Liver (tissue), 9 donors: ENCODE measurements around the gene GNB1. TPM values are rescaled to one million over a fixed set of nuclear protein-coding genes. Genes with fewer than 3 reads are reported as not detected.

ENCODE experiments used
- DNase-seq: peaks from one replicate; pipeline ENCODE4 v3.0.0-alpha.2; 2017; ENCODE audit warnings: low spot score
- H3K27ac ChIP-seq, 2 donors: one replicate each; pipeline ENCODE4 v1.7.0; 2013; ENCODE audit warnings: inconsistent platforms in 2 of 2, low read length in 2 of 2, control low read depth in 1 of 2, low read depth in 1 of 2, mild to moderate bottlenecking in 1 of 2
- H3K27me3 ChIP-seq, 4 donors: one replicate each; pipeline versions ENCODE4 v1.6.1 to v1.7.0; 2013; ENCODE audit warnings: low read length in 3 of 4, inconsistent platforms in 1 of 4, mild to moderate bottlenecking in 1 of 4, moderate library complexity in 1 of 4; ENCODE audit not compliant: control insufficient read depth in 4 of 4, insufficient read depth in 4 of 4
- H3K36me3 ChIP-seq, 4 donors: one replicate each; pipeline versions ENCODE4 v1.6.1 to v1.7.0; 2013; ENCODE audit warnings: low read length in 3 of 4, mild to moderate bottlenecking in 3 of 4, low read depth in 1 of 4, moderate library complexity in 1 of 4; ENCODE audit not compliant: control insufficient read depth in 4 of 4, insufficient read depth in 3 of 4
- H3K4me1 ChIP-seq, 4 donors: one replicate each; pipeline versions ENCODE4 v1.6.1 to v1.7.0; 2013; ENCODE audit warnings: low read length in 3 of 4, mild to moderate bottlenecking in 3 of 4, moderate library complexity in 1 of 4; ENCODE audit not compliant: control insufficient read depth in 4 of 4, insufficient read depth in 4 of 4
- H3K4me3 ChIP-seq, 3 donors: one replicate each; pipeline versions ENCODE4 v1.6.1 to v1.7.0; 2013; ENCODE audit warnings: low read length in 3 of 3, control low read depth in 1 of 3, low read depth in 1 of 3, mild to moderate bottlenecking in 1 of 3
- H3K9ac ChIP-seq, 2 donors: one replicate each; pipeline ENCODE4 v1.7.0; 2013; ENCODE audit warnings: low read length in 2 of 2, mild to moderate bottlenecking in 2 of 2, moderate library complexity in 2 of 2, control low read depth in 1 of 2, low read depth in 1 of 2
- H3K9me3 ChIP-seq, 4 donors: one replicate each; pipeline versions ENCODE4 v1.6.1 to v1.7.0; 2013; ENCODE audit warnings: low read length in 3 of 4; ENCODE audit not compliant: control insufficient read depth in 4 of 4
- FOXA1 ChIP-seq: IDR thresholded peaks from 2 replicates; pipeline ENCODE4 v1.6.1; 2016; ENCODE audit warnings: antibody characterized with exemption
- FOXA2 ChIP-seq: IDR thresholded peaks from 2 replicates; pipeline ENCODE4 v1.6.1; 2016; ENCODE audit warnings: antibody characterized with exemption
- HNF4A ChIP-seq, 2 donors: conservative IDR thresholded peaks; 2 replicates each; pipeline ENCODE4 v1.6.1; 2016; ENCODE audit warnings: antibody characterized with exemption in 2 of 2, mild to moderate bottlenecking in 2 of 2
- HNF4G ChIP-seq: IDR thresholded peaks from 2 replicates; pipeline ENCODE4 v1.6.1; 2016; ENCODE audit warnings: antibody characterized with exemption
- JUND ChIP-seq, 2 donors: IDR thresholded peaks; 2 replicates each; pipeline ENCODE4 v1.6.1; 2016; ENCODE audit warnings: antibody characterized with exemption in 2 of 2
- NR2F2 ChIP-seq: IDR thresholded peaks from 2 replicates; pipeline ENCODE4 v1.6.1; 2016; ENCODE audit warnings: antibody characterized with exemption
- RAD21 ChIP-seq, 2 donors: IDR thresholded peaks; 2 replicates each; pipeline ENCODE4 v1.6.1; 2016; ENCODE audit warnings: antibody characterized with exemption in 2 of 2, mild to moderate bottlenecking in 2 of 2
- RXRA ChIP-seq, 2 donors: IDR thresholded peaks; 2 replicates each; pipeline ENCODE4 v1.6.1; 2017 to 2018; ENCODE audit warnings: antibody characterized with exemption in 2 of 2, mild to moderate bottlenecking in 1 of 2
- SP1 ChIP-seq: IDR thresholded peaks from 2 replicates; pipeline ENCODE4 v1.6.1; 2018; ENCODE audit warnings: antibody characterized with exemption, mild to moderate bottlenecking
- TAF1 ChIP-seq: conservative IDR thresholded peaks from 2 replicates; pipeline ENCODE4 v1.6.1; 2016; ENCODE audit warnings: antibody characterized with exemption, mild to moderate bottlenecking
- YY1 ChIP-seq: IDR thresholded peaks from 2 replicates; pipeline ENCODE4 v1.6.1; 2016; ENCODE audit warnings: antibody characterized with exemption, mild to moderate bottlenecking
- WGBS: extraction: QIAGEN DNeasy Blood & Tissue Kit; methylation state at CpG from one replicate; pipeline ENCODE4 v1.1.7; 2013; 5-methylcytosine and 5-hydroxymethylcytosine counted together
- polyA plus RNA-seq, 2 donors: library from polyadenylated mRNA; stranded (reverse) in 1 of 2; unstranded in 1 of 2; fragments of 200-250 nt in 1 of 2; fragments of >200 nt in 1 of 2; fragmentation: Nextera tagmentation in 1 of 2; extraction: Ambion mirVana in 1 of 2; gene quantifications; one replicate each; pipeline versions ENCODE4 v1.2.1 to v1.2.3, GENCODE V29; 2013 to 2015
- total RNA-seq, 2 donors: library from RNA; depleted of rRNA; stranded (reverse); fragments of >200 nt; gene quantifications; one replicate each; pipeline ENCODE4 v1.2.3, GENCODE V29; 2014
- TF ChIP-seq, protein P1 (sequence below): IDR thresholded peaks from 2 replicates; pipeline ENCODE4 v1.6.1; 2016; ENCODE audit warnings: antibody characterized with exemption
- TF ChIP-seq, protein P2 (sequence below): IDR thresholded peaks from 2 replicates; pipeline ENCODE4 v1.6.1; 2016; ENCODE audit warnings: antibody characterized with exemption, mild to moderate bottlenecking
- TF ChIP-seq, protein P3 (sequence below): IDR thresholded peaks from 2 replicates; pipeline ENCODE4 v1.6.1; 2016; ENCODE audit warnings: antibody characterized with exemption
- TF ChIP-seq, protein P4 (sequence below): IDR thresholded peaks from 2 replicates; pipeline ENCODE4 v1.6.1; 2016; ENCODE audit warnings: antibody characterized with exemption
- donor health status: healthy.
- donor health status: healthy.
- donor health status: healthy.
- donor health status: healthy.
- donor health status: healthy.

The GNB1 gene
- total and polyA plus RNA-seq, 4 donors = 22.3 to 68.5 (median 52.7) TPM

DNA sequence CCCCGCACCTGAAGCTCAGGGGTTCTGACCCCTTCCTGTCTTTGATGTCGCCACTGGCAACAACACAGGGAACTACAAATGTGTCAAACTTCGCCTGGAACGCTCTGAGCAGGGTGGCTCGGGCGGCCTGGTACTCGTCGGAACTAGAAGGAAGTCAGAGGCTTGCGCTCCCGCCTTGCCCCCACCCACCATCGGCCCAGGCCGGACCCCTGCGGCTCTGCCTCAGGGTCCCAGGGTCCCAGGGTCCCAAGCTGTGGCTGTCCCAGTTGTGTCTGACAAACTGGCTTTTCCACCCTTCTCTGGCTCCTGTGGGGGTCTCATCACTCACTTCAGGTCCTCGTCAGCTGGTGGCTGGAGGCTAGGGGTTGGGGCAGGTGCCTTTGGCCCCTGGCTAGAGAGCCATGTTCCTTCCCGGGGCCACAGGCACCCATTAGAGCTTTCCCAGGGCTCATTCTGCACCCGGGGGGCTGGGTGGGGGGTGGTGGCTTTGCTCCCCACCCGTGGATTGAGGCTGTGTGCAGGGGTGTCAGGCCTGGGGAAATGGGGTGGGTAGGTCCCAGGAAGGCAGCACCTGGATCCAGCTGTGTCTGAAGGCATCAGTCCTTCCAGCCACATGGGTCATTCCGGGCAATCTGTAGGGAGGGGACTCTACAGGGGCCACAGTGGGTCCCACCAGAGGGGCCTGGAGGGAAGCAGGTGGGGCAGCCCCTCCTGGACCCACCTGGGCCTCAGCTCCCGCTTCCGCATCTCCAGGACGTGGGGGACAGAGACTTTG is 36.2 kb upstream of the GNB1 start:
- no peak overlapping the region for H3K9ac ChIP-seq
- no peaks in the 10 kb centered on the region for H3K9me3 ChIP-seq
- H3K27me3 ChIP-seq = no peaks in the 10 kb centered on the region
- TF ChIP-seq YY1 (no peak), RAD21 (IDR thresholded peaks at IDR 0.05) (no peak), JUND (IDR thresholded peaks at IDR 0.05) (no peak)
- TF ChIP-seq, protein P1, sequence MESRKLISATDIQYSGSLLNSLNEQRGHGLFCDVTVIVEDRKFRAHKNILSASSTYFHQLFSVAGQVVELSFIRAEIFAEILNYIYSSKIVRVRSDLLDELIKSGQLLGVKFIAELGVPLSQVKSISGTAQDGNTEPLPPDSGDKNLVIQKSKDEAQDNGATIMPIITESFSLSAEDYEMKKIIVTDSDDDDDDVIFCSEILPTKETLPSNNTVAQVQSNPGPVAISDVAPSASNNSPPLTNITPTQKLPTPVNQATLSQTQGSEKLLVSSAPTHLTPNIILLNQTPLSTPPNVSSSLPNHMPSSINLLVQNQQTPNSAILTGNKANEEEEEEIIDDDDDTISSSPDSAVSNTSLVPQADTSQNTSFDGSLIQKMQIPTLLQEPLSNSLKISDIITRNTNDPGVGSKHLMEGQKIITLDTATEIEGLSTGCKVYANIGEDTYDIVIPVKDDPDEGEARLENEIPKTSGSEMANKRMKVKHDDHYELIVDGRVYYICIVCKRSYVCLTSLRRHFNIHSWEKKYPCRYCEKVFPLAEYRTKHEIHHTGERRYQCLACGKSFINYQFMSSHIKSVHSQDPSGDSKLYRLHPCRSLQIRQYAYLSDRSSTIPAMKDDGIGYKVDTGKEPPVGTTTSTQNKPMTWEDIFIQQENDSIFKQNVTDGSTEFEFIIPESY = no peak
- H3K4me3 ChIP-seq = no peak overlapping the region
- WGBS = 81% methylated on average over 21 of the region's 21 CpGs
- H3K27ac ChIP-seq = no peak overlapping the region
- peaks cover 15 to 25% (median 19%) of the 10 kb centered on the region in 4 donors for H3K4me1 ChIP-seq
- no peaks in the 10 kb centered on the region for H3K36me3 ChIP-seq
- no peak for DNase-seq

DNA sequence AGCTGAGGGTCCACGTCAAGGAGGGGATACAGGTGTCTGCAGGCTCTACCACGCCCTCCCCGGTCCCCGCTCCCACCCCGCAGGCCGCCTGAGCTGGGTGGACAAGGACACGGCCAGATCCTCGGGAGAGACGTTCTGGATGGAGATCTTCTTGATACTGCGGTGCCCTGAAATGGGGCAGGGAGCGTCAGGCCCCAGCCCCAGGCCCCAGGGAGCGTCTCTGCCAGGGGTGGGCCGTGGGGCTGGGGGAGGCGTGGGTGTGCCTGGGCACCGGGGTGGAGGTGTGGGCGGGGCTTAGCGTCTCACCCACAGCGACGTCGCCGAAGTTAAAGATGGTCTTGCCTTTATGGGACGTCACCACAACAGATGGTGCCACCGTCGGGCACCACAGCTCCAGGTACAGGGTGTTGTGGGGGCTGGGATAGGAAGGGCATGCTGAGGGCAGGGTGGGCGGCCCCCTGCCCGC is 35.5 kb upstream of the GNB1 start:
- Histone ChIP-seq H3K4me1 (peaks cover 15 to 25% (median 19%) of the 10 kb centered on the region in 4 donors), H3K4me3 (no peak overlapping the region), H3K27me3 (no peaks in the 10 kb centered on the region), H3K9ac (no peak overlapping the region), H3K9me3 (no peaks in the 10 kb centered on the region), H3K27ac (no peak overlapping the region), H3K36me3 (no peaks in the 10 kb centered on the region)
- TF ChIP-seq HNF4G = no peak
- TF ChIP-seq TAF1 = no peak
- TF ChIP-seq, protein P2, sequence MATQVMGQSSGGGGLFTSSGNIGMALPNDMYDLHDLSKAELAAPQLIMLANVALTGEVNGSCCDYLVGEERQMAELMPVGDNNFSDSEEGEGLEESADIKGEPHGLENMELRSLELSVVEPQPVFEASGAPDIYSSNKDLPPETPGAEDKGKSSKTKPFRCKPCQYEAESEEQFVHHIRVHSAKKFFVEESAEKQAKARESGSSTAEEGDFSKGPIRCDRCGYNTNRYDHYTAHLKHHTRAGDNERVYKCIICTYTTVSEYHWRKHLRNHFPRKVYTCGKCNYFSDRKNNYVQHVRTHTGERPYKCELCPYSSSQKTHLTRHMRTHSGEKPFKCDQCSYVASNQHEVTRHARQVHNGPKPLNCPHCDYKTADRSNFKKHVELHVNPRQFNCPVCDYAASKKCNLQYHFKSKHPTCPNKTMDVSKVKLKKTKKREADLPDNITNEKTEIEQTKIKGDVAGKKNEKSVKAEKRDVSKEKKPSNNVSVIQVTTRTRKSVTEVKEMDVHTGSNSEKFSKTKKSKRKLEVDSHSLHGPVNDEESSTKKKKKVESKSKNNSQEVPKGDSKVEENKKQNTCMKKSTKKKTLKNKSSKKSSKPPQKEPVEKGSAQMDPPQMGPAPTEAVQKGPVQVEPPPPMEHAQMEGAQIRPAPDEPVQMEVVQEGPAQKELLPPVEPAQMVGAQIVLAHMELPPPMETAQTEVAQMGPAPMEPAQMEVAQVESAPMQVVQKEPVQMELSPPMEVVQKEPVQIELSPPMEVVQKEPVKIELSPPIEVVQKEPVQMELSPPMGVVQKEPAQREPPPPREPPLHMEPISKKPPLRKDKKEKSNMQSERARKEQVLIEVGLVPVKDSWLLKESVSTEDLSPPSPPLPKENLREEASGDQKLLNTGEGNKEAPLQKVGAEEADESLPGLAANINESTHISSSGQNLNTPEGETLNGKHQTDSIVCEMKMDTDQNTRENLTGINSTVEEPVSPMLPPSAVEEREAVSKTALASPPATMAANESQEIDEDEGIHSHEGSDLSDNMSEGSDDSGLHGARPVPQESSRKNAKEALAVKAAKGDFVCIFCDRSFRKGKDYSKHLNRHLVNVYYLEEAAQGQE = no peak
- no peak for TF ChIP-seq RXRA (IDR thresholded peaks at IDR 0.05)
- TF ChIP-seq RAD21 (IDR thresholded peaks at IDR 0.05) = no peak
- TF ChIP-seq, protein P3, sequence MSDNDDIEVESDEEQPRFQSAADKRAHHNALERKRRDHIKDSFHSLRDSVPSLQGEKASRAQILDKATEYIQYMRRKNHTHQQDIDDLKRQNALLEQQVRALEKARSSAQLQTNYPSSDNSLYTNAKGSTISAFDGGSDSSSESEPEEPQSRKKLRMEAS = no peak
- TF ChIP-seq, protein P1 = no peak
- no peak for TF ChIP-seq FOXA2
- TF ChIP-seq JUND (IDR thresholded peaks at IDR 0.05) = no peak
- TF ChIP-seq NR2F2 = no peak
- TF ChIP-seq HNF4A (conservative IDR thresholded peaks at IDR 0.05) = no peak
- TF ChIP-seq SP1 = no peak
- no peak for TF ChIP-seq FOXA1
- TF ChIP-seq, protein P4, sequence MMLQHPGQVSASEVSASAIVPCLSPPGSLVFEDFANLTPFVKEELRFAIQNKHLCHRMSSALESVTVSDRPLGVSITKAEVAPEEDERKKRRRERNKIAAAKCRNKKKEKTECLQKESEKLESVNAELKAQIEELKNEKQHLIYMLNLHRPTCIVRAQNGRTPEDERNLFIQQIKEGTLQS = no peak
- DNase-seq = no peak
- 82% methylated on average over 26 of the region's 26 CpGs for WGBS
